ENCODE data around the gene CDCA5.

DNA sequence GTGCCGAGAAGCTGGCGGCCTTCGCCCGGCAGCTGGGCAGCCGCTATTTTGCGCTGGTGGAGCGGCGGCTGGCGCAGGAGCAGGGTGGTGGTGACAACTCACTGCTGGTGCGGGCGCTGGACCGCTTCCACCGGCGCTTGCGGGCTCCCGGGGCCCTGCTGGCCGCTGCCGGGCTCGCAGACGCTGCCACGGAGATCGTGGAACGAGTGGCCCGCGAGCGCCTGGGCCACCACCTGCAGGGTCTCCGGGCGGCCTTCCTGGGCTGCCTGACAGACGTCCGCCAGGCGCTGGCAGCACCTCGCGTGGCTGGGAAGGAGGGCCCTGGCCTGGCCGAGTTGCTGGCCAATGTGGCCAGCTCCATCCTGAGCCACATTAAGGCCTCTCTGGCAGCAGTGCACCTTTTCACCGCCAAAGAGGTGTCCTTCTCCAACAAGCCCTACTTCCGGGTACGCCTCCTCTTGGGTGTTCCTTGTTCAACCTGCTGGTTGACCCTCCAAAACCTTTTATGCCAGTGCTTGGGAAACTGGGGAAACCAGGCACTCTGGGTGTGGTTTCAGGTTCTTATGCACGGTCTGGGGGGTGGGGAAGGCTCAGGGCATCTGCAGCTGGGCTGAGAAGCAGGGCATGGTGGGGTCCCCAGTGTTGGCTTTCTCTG is 24.8 kb upstream of the CDCA5 start:
- TF ChIP-seq, protein P1, sequence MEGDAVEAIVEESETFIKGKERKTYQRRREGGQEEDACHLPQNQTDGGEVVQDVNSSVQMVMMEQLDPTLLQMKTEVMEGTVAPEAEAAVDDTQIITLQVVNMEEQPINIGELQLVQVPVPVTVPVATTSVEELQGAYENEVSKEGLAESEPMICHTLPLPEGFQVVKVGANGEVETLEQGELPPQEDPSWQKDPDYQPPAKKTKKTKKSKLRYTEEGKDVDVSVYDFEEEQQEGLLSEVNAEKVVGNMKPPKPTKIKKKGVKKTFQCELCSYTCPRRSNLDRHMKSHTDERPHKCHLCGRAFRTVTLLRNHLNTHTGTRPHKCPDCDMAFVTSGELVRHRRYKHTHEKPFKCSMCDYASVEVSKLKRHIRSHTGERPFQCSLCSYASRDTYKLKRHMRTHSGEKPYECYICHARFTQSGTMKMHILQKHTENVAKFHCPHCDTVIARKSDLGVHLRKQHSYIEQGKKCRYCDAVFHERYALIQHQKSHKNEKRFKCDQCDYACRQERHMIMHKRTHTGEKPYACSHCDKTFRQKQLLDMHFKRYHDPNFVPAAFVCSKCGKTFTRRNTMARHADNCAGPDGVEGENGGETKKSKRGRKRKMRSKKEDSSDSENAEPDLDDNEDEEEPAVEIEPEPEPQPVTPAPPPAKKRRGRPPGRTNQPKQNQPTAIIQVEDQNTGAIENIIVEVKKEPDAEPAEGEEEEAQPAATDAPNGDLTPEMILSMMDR (IDR thresholded peaks at IDR 0.05), result no peak
- no peak for TF ChIP-seq POLR2A (IDR thresholded peaks at IDR 0.05)
